ENCODE results near the gene SLC44A1.

SLC44A1 gene

DNA sequence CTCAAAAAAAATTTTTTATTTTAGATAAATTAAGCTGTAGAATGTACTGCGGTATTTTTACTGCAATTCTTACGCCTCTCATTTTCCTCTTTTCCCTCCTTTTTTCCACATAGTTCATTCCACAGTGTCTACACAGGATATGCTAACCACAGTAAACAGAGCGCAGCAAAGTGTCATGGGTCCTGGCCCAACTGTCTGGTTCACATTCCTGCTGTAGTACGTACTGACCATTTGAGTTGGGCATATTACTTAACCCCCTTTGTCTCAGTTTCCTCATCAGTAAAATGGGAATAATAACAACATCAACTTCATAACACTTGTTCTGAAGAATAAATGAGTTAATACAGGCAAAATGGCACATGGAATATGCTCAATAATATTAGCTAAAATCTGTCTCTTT, 41.6 kb downstream of the SLC44A1 start:
- no peak for TF ChIP-seq CTCF (IDR thresholded peaks at IDR 0.05; ENCODE audit: low read length, missing control alignments)
- no peak overlapping the region for H3K4me3 ChIP-seq (replicated peaks; ENCODE audit: low read depth, low read length)
- DNase-seq (ENCODE audit: low read depth): no peak

GRCh38 chr9:105289305-105289704, 44.9 kb downstream of the SLC44A1 start:
- H3K4me3 ChIP-seq (replicated peaks; ENCODE audit: low read depth, low read length): no peak overlapping the region
- no peak for TF ChIP-seq CTCF (IDR thresholded peaks at IDR 0.05; ENCODE audit: low read length, missing control alignments)
- DNase-seq (ENCODE audit: low read depth): no peak

DNA sequence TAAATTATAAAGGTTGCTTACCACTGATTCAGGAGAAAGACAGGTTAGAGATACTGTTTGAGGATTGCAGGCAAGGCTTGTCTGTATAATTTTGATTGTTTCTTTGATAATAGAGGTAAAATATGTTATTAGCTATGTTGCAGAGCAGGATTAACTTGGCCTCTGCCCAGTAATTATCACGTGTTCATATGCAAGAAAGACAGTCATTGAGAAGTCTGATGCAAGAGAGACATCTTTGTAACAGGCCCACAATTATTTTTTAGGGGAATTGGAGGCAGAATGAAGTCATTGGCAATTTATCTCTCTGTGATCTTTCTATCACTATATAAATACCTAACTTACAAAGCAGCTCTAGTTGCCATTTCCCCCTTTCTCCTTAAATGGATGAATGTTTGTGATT, 46.0 kb downstream of the SLC44A1 start:
- no peak for TF ChIP-seq CTCF (IDR thresholded peaks at IDR 0.05; ENCODE audit: low read length, missing control alignments)
- H3K4me3 ChIP-seq (replicated peaks; ENCODE audit: low read depth, low read length): no peak overlapping the region
- peak; percentile 65 for DNase-seq (ENCODE audit: low read depth)

DNA sequence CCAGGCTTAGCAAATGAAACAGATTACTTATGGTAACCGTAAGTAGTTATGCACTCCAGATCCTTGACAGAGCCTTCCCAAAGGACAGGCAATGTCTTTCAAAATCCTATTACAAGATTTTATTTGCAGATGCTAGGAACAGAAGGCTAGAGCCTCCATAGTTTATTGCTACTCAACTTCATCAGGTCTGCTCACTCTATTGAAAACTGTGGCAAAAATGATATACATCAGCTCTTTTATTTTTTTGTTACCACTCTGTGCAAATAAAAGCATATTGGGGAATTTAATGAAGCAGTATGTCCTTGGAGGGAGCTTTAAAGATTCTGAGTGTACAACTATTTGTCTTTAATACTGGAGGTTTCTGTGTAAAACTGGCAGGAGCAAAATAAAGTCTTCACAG, 46.5 kb downstream of the SLC44A1 start:
- DNase-seq (ENCODE audit: low read depth): no peak
- TF ChIP-seq CTCF (IDR thresholded peaks at IDR 0.05; ENCODE audit: low read length, missing control alignments): no peak
- H3K4me3 ChIP-seq (replicated peaks; ENCODE audit: low read depth, low read length): no peak overlapping the region

DNA sequence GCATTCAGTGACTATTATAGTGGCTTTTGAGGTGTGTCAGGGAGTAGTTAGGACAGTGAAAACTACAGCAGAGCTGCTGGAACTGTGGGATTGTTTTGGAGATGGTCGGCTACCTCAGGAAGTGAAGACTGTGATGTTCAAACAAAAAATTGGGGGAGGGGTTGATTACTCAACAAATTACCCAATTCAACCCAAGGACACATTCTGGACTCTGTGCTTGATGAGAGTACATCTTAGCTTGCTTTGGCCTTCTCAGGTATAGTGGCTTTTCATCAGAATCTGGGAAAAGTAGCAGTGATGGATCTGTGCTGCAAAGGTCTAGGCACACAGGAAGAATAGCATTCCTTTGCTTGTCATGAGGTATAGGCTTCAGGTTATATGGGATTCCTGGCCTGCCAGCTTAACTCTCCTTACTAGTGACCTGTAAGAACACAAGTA, 47.0 kb downstream of the SLC44A1 start:
- no peak overlapping the region for H3K4me3 ChIP-seq (replicated peaks; ENCODE audit: low read depth, low read length)
- no peak for TF ChIP-seq CTCF (IDR thresholded peaks at IDR 0.05; ENCODE audit: low read length, missing control alignments)
- DNase-seq (ENCODE audit: low read depth): peak; percentile 47

GRCh38 chr9:105291938-105292337, 47.5 kb downstream of the SLC44A1 start:
- no peak for TF ChIP-seq CTCF (IDR thresholded peaks at IDR 0.05; ENCODE audit: low read length, missing control alignments)
- DNase-seq (ENCODE audit: low read depth): peak; percentile 42

DNA sequence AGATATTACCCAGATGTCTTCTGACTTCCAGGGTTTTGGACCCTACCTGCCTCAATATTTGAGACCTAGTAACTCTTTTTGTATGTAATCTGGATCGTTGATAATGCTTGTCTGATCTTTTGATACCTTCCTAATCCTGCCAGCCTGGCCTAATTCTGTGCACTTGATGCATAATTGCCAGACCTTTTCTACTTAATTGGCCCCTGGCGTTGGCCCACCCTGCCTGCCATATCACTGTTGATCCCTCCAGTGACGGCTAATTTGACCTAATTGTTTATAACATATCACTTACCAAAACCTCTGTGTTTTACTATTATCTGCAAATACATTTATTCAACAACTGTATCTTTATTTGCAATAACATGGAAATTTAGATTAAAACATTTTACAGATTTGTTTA, 49.0 kb downstream of the SLC44A1 start:
- H3K4me3 ChIP-seq (replicated peaks; ENCODE audit: low read depth, low read length): no peak overlapping the region
- DNase-seq (ENCODE audit: low read depth): no peak
- no peak for TF ChIP-seq CTCF (IDR thresholded peaks at IDR 0.05; ENCODE audit: low read length, missing control alignments)

More at GRCh38 chr9:105291938-105292337, 47.5 kb downstream of the SLC44A1 start:
- no peak overlapping the region for H3K4me3 ChIP-seq (replicated peaks; ENCODE audit: low read depth, low read length)

All from fibroblast of pulmonary artery (primary cell).